Motor neuron (in vitro differentiated cells): Measurements from ENCODE around the gene UPK3A. TPM values are rescaled to one million over a fixed set of nuclear protein-coding genes. Genes with fewer than 3 reads are reported as not detected.

Experiments
- ATAC-seq, 8 experiments: fragments of 200-7000 bp; cut with Tn5 transposase; replicated peaks in 6 of 8; 2 replicates each; pipeline ENCODE4 v1.8.0; 2021; ENCODE audit warnings: mild to moderate bottlenecking in 8 of 8, moderate library complexity in 8 of 8
- H3K27ac ChIP-seq, 2 donors: fragments of 250-450 bp; sonication (Bioruptor Pico); 2 replicates each; pipeline ENCODE4 v1.9.0; 2021; ENCODE audit warnings: antibody characterized with exemption in 2 of 2, mild to moderate bottlenecking in 2 of 2, moderate library complexity in 1 of 2
- H3K4me1 ChIP-seq, 2 donors: fragments of 250-450 bp; sonication (Bioruptor Pico); replicated peaks in 1 of 2; 2 replicates each; pipeline ENCODE4 v1.6.1; 2021; ENCODE audit warnings: antibody characterized with exemption in 2 of 2, mild to moderate bottlenecking in 2 of 2, moderate library complexity in 1 of 2
- H3K4me3 ChIP-seq, 5 donors: fragments of 250-450 bp; sonication (Bioruptor Pico); 2 replicates each; pipeline ENCODE4 v1.9.0; 2021; ENCODE audit warnings: antibody characterized with exemption in 5 of 5, mild to moderate bottlenecking in 5 of 5, moderate library complexity in 4 of 5
- WGBS, 10 experiments: fragments of 450-650 bp; shearing (Covaris generic); methylation state at CpG; one replicate each; pipeline ENCODE4 v1.0.0; 2022; 5-methylcytosine and 5-hydroxymethylcytosine counted together
- in situ Hi-C, 9 experiments: fragments of 400-800 bp; cut with MboI; loops; one replicate each; pipeline ENCODE4 v1.15.0; 2021; ENCODE audit warnings: low sequenced_read_pairs in 9 of 9, low pct_unique_long_range_greater_than_20kb in 2 of 9; ENCODE audit not compliant: unreplicated experiment in 9 of 9
- total RNA-seq, 8 experiments: library from RNA; unstranded; fragments of 300-600 nt; gene quantifications; 2 replicates each; pipeline versions ENCODE4 v1.2.3 to v1.2.4, GENCODE V29; 2022

The UPK3A gene
- not detected for total RNA-seq

GRCh38 chr22:45284705-45285262 lies at the start of gene UPK3A:
UPK3A (plus strand) TSS chr22:45284949; CDS start chr22:45285014, 65 bp downstream.
- WGBS, 10 experiments: 0 to 25% (median 3%) methylated on average over 1 to 8 of the region's 46 CpGs; no CpG with 5 or more reads in 5 of the 10 experiments
- H3K4me3 ChIP-seq: peak within 1 kb of the TSS; percentile 12 to 25 (median 13)
- no peak within 1 kb of the TSS for H3K27ac ChIP-seq
- H3K4me1 ChIP-seq: peaks cover 3 to 10% of the 10 kb centered on the region in 2 donors
- in situ Hi-C loops: loop anchor here in 3 of 9 experiments (25.0 kb wide), 2 partner anchors 253 to 278 kb away; no protein-coding TSS in a partner anchor
- peak; percentile 67 to 95 (median 85) for ATAC-seq

- Histone ChIP-seq H3K27ac (no peak overlapping the region), H3K4me3 (no peak overlapping the region), H3K4me1 (peaks cover 14 to 22% of the 10 kb centered on the region in 2 donors)
- WGBS, 10 experiments: 15 to 80% (median 65%) methylated on average over 2 to 3 of the region's 23 CpGs; no CpG with 5 or more reads in 4 of the 10 experiments
- ATAC-seq: no peak
- in situ Hi-C loops: no loop called here
Observed at GRCh38 chr22:45235101-45235777, 49.5 kb upstream of the UPK3A start.

- H3K4me3 ChIP-seq: no peak overlapping the region
- peaks cover 14 to 22% of the 10 kb centered on the region in 2 donors for H3K4me1 ChIP-seq
- no peak overlapping the region for H3K27ac ChIP-seq
- in situ Hi-C loops: no loop called here
- no peak for ATAC-seq
- WGBS, 10 experiments: 96 to 100% (median 100%) methylated on average over 3 to 5 of the region's 20 CpGs; no CpG with 5 or more reads in 6 of the 10 experiments
Observed at GRCh38 chr22:45235851-45236342, 48.9 kb upstream of the UPK3A start.

- ATAC-seq: peak in 2 of 8 experiments; percentile 3 to 10
- peaks cover 14 to 22% of the 10 kb centered on the region in 2 donors for H3K4me1 ChIP-seq
- in situ Hi-C loops: no loop called here
- no peak overlapping the region for H3K4me3 ChIP-seq
- WGBS, 10 experiments: 82 to 100% (median 95%) methylated on average over 1 to 9 of the region's 15 CpGs; no CpG with 5 or more reads in 4 of the 10 experiments
- H3K27ac ChIP-seq: peak overlapping the region in 1 of 2 donors; percentile 23
Observed at GRCh38 chr22:45237065-45237990, 47.4 kb upstream of the UPK3A start.

GRCh38 chr22:45238076-45238956 lies 46.4 kb upstream of the UPK3A start:
- 67 to 100% (median 100%) methylated on average over 1 to 9 of the region's 18 CpGs; no CpG with 5 or more reads in 2 of the 10 experiments for WGBS, 10 experiments
- no peak overlapping the region for H3K4me3 ChIP-seq
- no peak for ATAC-seq

GRCh38 chr22:45238957-45239680 lies 45.6 kb upstream of the UPK3A start:
- Histone ChIP-seq H3K4me1 (peaks cover 14 to 22% of the 10 kb centered on the region in 2 donors), H3K4me3 (peak overlapping the region; percentile 44 to 85 (median 62))

More at GRCh38 chr22:45238076-45238956, 46.4 kb upstream of the UPK3A start:
- no peak overlapping the region for H3K27ac ChIP-seq
- H3K4me1 ChIP-seq: peaks cover 14 to 22% of the 10 kb centered on the region in 2 donors
- in situ Hi-C loops: no loop called here

GRCh38 chr22:45239681-45240051 lies 45.1 kb upstream of the UPK3A start:
- Histone ChIP-seq H3K4me3 (peak overlapping the region; percentile 44 to 85 (median 62)), H3K27ac (peak overlapping the region; percentile 27 to 35), H3K4me1 (peaks cover 14 to 22% of the 10 kb centered on the region in 2 donors)
- peak in 6 of 8 experiments; percentile 6 to 53 (median 39) for ATAC-seq
- in situ Hi-C loops: no loop called here
- WGBS, 10 experiments: no CpG with 5 or more reads among the region's 8 CpGs

More at GRCh38 chr22:45238957-45239680, 45.6 kb upstream of the UPK3A start:
- 19 to 83% (median 40%) methylated on average over 1 to 4 of the region's 6 CpGs; no CpG with 5 or more reads in 7 of the 10 experiments for WGBS, 10 experiments
- peak in 6 of 8 experiments; percentile 0 to 30 (median 3) for ATAC-seq
- in situ Hi-C loops: no loop called here
- H3K27ac ChIP-seq: peak overlapping the region in 1 of 2 donors; percentile 35

GRCh38 chr22:45240104-45240809 lies 44.5 kb upstream of the UPK3A start:
- Histone ChIP-seq H3K4me1 (peaks cover 14 to 22% of the 10 kb centered on the region in 2 donors), H3K27ac (peak overlapping the region; percentile 27 to 35), H3K4me3 (peak overlapping the region; percentile 44 to 85 (median 62))
- in situ Hi-C loops: no loop called here
- ATAC-seq: peak; percentile 40 to 70 (median 56)
- WGBS, 10 experiments: 0% methylated on average over 1 to 5 of the region's 73 CpGs; no CpG with 5 or more reads in 7 of the 10 experiments

GRCh38 chr22:45240810-45241631 lies 43.7 kb upstream of the UPK3A start, which contains the start of gene KIAA0930:
KIAA0930 (minus strand) TSS chr22:45240894; CDS start chr22:45240703, 191 bp downstream.
- peak in 7 of 8 experiments; percentile 39 to 73 (median 66) for ATAC-seq
- Histone ChIP-seq H3K27ac (peak within 1 kb of the TSS; percentile 27 to 35), H3K4me1 (peaks cover 19 to 22% of the 10 kb centered on the region in 2 donors), H3K4me3 (peak within 1 kb of the TSS; percentile 44 to 85 (median 62))
- in situ Hi-C loops: no loop called here
- 10 to 83% (median 31%) methylated on average over 1 to 7 of the region's 66 CpGs; no CpG with 5 or more reads in 6 of the 10 experiments for WGBS, 10 experiments

- H3K27ac ChIP-seq: no peak overlapping the region
- no peak overlapping the region for H3K4me3 ChIP-seq
- peaks cover 18% of the 10 kb centered on the region in 2 donors for H3K4me1 ChIP-seq
- peak in 2 of 8 experiments; percentile 8 to 57 for ATAC-seq
- WGBS, 10 experiments: 22 to 82% (median 61%) methylated on average over 1 to 5 of the region's 7 CpGs; no CpG with 5 or more reads in 4 of the 10 experiments
- in situ Hi-C loops: no loop called here
Observed at GRCh38 chr22:45242778-45243191, 42.0 kb upstream of the UPK3A start.
